B cell (primary cell): ENCODE data around the gene P2RX2. TPM values are rescaled to one million over a fixed set of nuclear protein-coding genes. Genes with fewer than 3 reads are reported as not detected.

ENCODE experiments used
- ATAC-seq: fragments of 200-7000 bp; cut with Tn5 transposase; one replicate; pipeline ENCODE4 v1.10.0; 2021; ENCODE audit warnings: low read depth, mild to moderate bottlenecking, moderate number of reproducible peaks, moderate library complexity
- CTCF ChIA-PET: fragments of 350-600 bp; sonication (Branson Sonifier 250); formaldehyde crosslinking; loops from one replicate; lab custom pipeline; 2021; ENCODE audit warnings: antibody characterized with exemption, inconsistent platforms; lab: Charles Lee
- POLR2A ChIA-PET: fragments of 350-600 bp; sonication (Branson Sonifier 250); formaldehyde crosslinking; loops from one replicate; lab custom pipeline; 2021; ENCODE audit warnings: antibody characterized with exemption; lab: Charles Lee
- DNase-seq: peaks from one replicate; pipeline ENCODE4 v3.0.0; 2013
- H2AFZ ChIP-seq: 2 replicates; pipeline ENCODE4 v1.6.1; 2012; ENCODE audit warnings: mild to moderate bottlenecking, low read depth, low read length; ENCODE audit not compliant: insufficient read depth, poor library complexity, severe bottlenecking
- H3K27ac ChIP-seq, 2 donors: 1 replicate in 1 of 2; 2 replicates in 1 of 2; pipeline ENCODE4 v1.5.1; 2012 to 2013; ENCODE audit warnings: low read length in 2 of 2, mild to moderate bottlenecking in 2 of 2, moderate library complexity in 1 of 2
- H3K27me3 ChIP-seq, 4 experiments: fragments of 200-600 bp in 1 of 4; sonication (generic) in 1 of 4; replicated peaks in 1 of 4; 1 replicate in 2 of 4; 2 replicates in 2 of 4; pipeline versions ENCODE4 v1.6.1 to v1.7.0; 2013 to 2016; ENCODE audit warnings: low read length in 3 of 4, mild to moderate bottlenecking in 2 of 4, mixed read lengths in 1 of 4, moderate library complexity in 1 of 4; ENCODE audit not compliant: insufficient read depth in 4 of 4, control insufficient read depth in 3 of 4; ENCODE audit errors: control extremely low read depth in 1 of 4
- H3K36me3 ChIP-seq, 2 experiments: replicated peaks in 1 of 2; 1 replicate in 1 of 2; 2 replicates in 1 of 2; pipeline versions ENCODE4 v1.6.1 to v1.7.1; 2013; ENCODE audit warnings: low read length in 1 of 2; ENCODE audit not compliant: insufficient read depth in 2 of 2, control insufficient read depth in 1 of 2; ENCODE audit errors: control extremely low read depth in 1 of 2, extremely low read depth in 1 of 2
- H3K4me1 ChIP-seq, 2 donors: fragments of 200-600 bp in 1 of 2; sonication (generic) in 1 of 2; 1 replicate in 1 of 2; 2 replicates in 1 of 2; pipeline versions ENCODE4 v1.5.1 to v1.6.1; 2013 to 2017; ENCODE audit warnings: low read length in 2 of 2; ENCODE audit not compliant: control insufficient read depth in 2 of 2, insufficient read depth in 2 of 2
- H3K4me2 ChIP-seq: replicated peaks from 2 replicates; pipeline ENCODE3; 2012; ENCODE audit warnings: mild to moderate bottlenecking, low read depth, low read length; ENCODE audit not compliant: poor library complexity, severe bottlenecking
- H3K4me3 ChIP-seq, 5 experiments: fragments of 200-600 bp in 1 of 5; sonication (generic) in 1 of 5; 1 replicate in 3 of 5; 2 replicates in 2 of 5; pipeline versions ENCODE4 v1.5.1 to v1.7.0; 2011 to 2016; ENCODE audit warnings: low read length in 4 of 5, mild to moderate bottlenecking in 4 of 5, low read depth in 2 of 5, control low read depth in 1 of 5, moderate library complexity in 1 of 5; ENCODE audit not compliant: insufficient read depth in 1 of 5; ENCODE audit errors: control extremely low read depth in 1 of 5, extremely low read depth in 1 of 5
- H3K79me2 ChIP-seq: fragments of 200-600 bp; sonication (generic); one replicate; pipeline ENCODE4 v1.6.0; 2016; ENCODE audit warnings: low read length; ENCODE audit not compliant: control insufficient read depth, insufficient read depth
- H3K9ac ChIP-seq: fragments of 200-600 bp; sonication (generic); 2 replicates; pipeline ENCODE4 v1.6.1; 2017; ENCODE audit warnings: mild to moderate bottlenecking, low read length, moderate library complexity
- H3K9me3 ChIP-seq, 3 donors: one replicate each; pipeline versions ENCODE4 v1.6.1 to v1.7.1; 2013; ENCODE audit warnings: low read length in 2 of 3; ENCODE audit not compliant: control insufficient read depth in 2 of 3, insufficient read depth in 1 of 3; ENCODE audit errors: control extremely low read depth in 1 of 3
- H4K20me1 ChIP-seq: 2 replicates; pipeline ENCODE4 v1.6.0; 2012; ENCODE audit warnings: mild to moderate bottlenecking, low read length; ENCODE audit not compliant: insufficient read depth, control insufficient read depth, poor library complexity, severe bottlenecking
- H3K27ac Mint-ChIP-seq: one replicate; pipeline ENCODE4 v1.8.0; 2021; ENCODE audit warnings: mixed read lengths
- H3K27me3 Mint-ChIP-seq: one replicate; pipeline ENCODE4 v1.8.0; 2021; ENCODE audit warnings: mixed read lengths
- H3K4me1 Mint-ChIP-seq: one replicate; pipeline ENCODE4 v1.8.0; 2021; ENCODE audit warnings: mixed read lengths
- H3K4me3 Mint-ChIP-seq: one replicate; pipeline ENCODE4 v1.8.0; 2021; ENCODE audit warnings: mixed read lengths
- H3K9me3 Mint-ChIP-seq: one replicate; pipeline ENCODE4 v1.8.0; 2022; ENCODE audit warnings: mixed read lengths; ENCODE audit not compliant: insufficient read depth
- CTCF ChIP-seq: fragments of 200-600 bp; IDR thresholded peaks from one replicate; pipeline ENCODE4 v1.8.0; 2022; ENCODE audit warnings: antibody characterized with exemption, mild to moderate bottlenecking
- EZH2 ChIP-seq: IDR thresholded peaks from 2 replicates; pipeline ENCODE4 v1.6.1; 2012; ENCODE audit warnings: borderline replicate concordance, low read depth, mild to moderate bottlenecking, moderate library complexity, low read length; ENCODE audit not compliant: insufficient read depth, poor library complexity, severe bottlenecking
- WGBS: methylation state at CpG from one replicate; pipeline ENCODE4 v1.1.5; 2013; ENCODE audit warnings: missing lambda C conversion rate; ENCODE audit not compliant: insufficient coverage; 5-methylcytosine and 5-hydroxymethylcytosine counted together
- intact Hi-C: fragments of 100-400 bp; cut with micrococcal nuclease; formaldehyde crosslinking; loops from one replicate; pipeline ENCODE4 v1.10.0; 2022
- polyA plus RNA-seq: library from polyadenylated mRNA; depleted of rRNA; stranded (reverse); fragments of >200 nt; gene quantifications from 2 replicates; pipeline ENCODE4 v1.2.3, GENCODE V29; 2012
- total RNA-seq, 2 donors: library from RNA; stranded (reverse); fragments of 120-200 nt in 1 of 2; gene quantifications; 1 replicate in 1 of 2; 2 replicates in 1 of 2; pipeline versions ENCODE4 v1.2.3 to v1.2.4, GENCODE V29; 2013 to 2022

P2RX2 gene
- total and polyA plus RNA-seq, 2 donors (not counting 1 experiment from before 2014, with no cell fraction given), result not detected

GRCh38 chr12:132623072-132623869, 4.7 kb downstream of the P2RX2 start:
- no peaks in the 10 kb centered on the region for H3K4me1 ChIP-seq
- Mint-ChIP-seq H3K4me1 (no peaks in the 10 kb centered on the region), H3K27me3 (peaks cover 3% of the 10 kb centered on the region), H3K9me3 (no peaks in the 10 kb centered on the region), H3K4me3 (no peak overlapping the region), H3K27ac (no peak overlapping the region)
- H4K20me1 ChIP-seq, result no peaks in the 10 kb centered on the region
- H3K27ac ChIP-seq, result no peak overlapping the region
- ChIA-PET CTCF (interaction anchor here (1.0 kb wide), 1 partner anchor 208 kb away, joined by 3 read pairs; no protein-coding TSS in a partner anchor), POLR2A (no interaction called here)
- H3K9me3 ChIP-seq, result peaks cover 0 to 2% (median 0%) of the 10 kb centered on the region in 3 donors
- H2AFZ ChIP-seq, result no peak overlapping the region
- peaks cover 0 to 3% of the 10 kb centered on the region in 2 experiments for H3K36me3 ChIP-seq
- H3K79me2 ChIP-seq, result no peaks in the 10 kb centered on the region
- ATAC-seq (no peak), DNase-seq (no peak)
- H3K4me3 ChIP-seq, result no peak overlapping the region
- TF ChIP-seq CTCF, result no peak
- no peak for TF ChIP-seq EZH2
- H3K4me2 ChIP-seq, result no peak overlapping the region
- WGBS, result 92% methylated on average over 22 of the region's 25 CpGs
- peaks cover 0 to 7% (median 0%) of the 10 kb centered on the region in 4 experiments for H3K27me3 ChIP-seq
- intact Hi-C loops, result no loop called here
- H3K9ac ChIP-seq, result no peak overlapping the region

GRCh38 chr12:132624186-132624855, 5.7 kb downstream of the P2RX2 start:
- ChIA-PET CTCF (no interaction called here), POLR2A (no interaction called here)
- Histone ChIP-seq H4K20me1 (no peaks in the 10 kb centered on the region), H3K9me3 (no peaks in the 10 kb centered on the region), H3K27me3 (peaks cover 0 to 4% (median 0%) of the 10 kb centered on the region in 4 experiments), H3K27ac (no peak overlapping the region), H3K79me2 (no peaks in the 10 kb centered on the region), H2AFZ (no peak overlapping the region), H3K9ac (no peak overlapping the region), H3K4me3 (no peak overlapping the region), H3K36me3 (peaks cover 0 to 3% of the 10 kb centered on the region in 2 experiments), H3K4me1 (no peaks in the 10 kb centered on the region), H3K4me2 (no peak overlapping the region)
- Mint-ChIP-seq H3K27ac (no peak overlapping the region), H3K9me3 (no peaks in the 10 kb centered on the region), H3K27me3 (peaks cover 3% of the 10 kb centered on the region), H3K4me3 (no peak overlapping the region), H3K4me1 (no peaks in the 10 kb centered on the region)
- no peak for DNase-seq
- 98% methylated on average over 22 of the region's 22 CpGs for WGBS
- intact Hi-C loops, result no loop called here
- ATAC-seq, result no peak
- TF ChIP-seq CTCF (no peak), EZH2 (no peak)
